Measurements from ENCODE around the gene PLEKHG4B.

The PLEKHG4B gene

GRCh38 chr5:73768-74502, 18.0 kb upstream of the PLEKHG4B start:
- Histone ChIP-seq H3K79me2 (ENCODE audit: low read length) (no peaks in the 10 kb centered on the region), H4K20me1 (ENCODE audit: insufficient read depth, low read length) (no peaks in the 10 kb centered on the region), H3K9me3 (replicated peaks; ENCODE audit: insufficient read depth, low read length) (no peaks in the 10 kb centered on the region), H3K4me1 (ENCODE audit: low read length) (no peaks in the 10 kb centered on the region), H3K4me2 (ENCODE audit: low read depth, low read length) (no peak overlapping the region), H3K9me2 (replicated peaks; ENCODE audit: insufficient read depth, low read length) (no peaks in the 10 kb centered on the region), H3K27ac (ENCODE audit: low read length) (no peak overlapping the region), H3K36me3 (replicated peaks; ENCODE audit: insufficient read depth, low read length) (no peaks in the 10 kb centered on the region), H2AFZ (ENCODE audit: low read length) (no peak overlapping the region), H3K27me3 (replicated peaks; ENCODE audit: insufficient read depth, low read length) (peaks cover 45% of the 10 kb centered on the region), H3F3A (ENCODE audit: insufficient read depth, low read length) (no peaks in the 10 kb centered on the region), H3K9ac (ENCODE audit: low read length) (no peak overlapping the region), H3K4me3 (ENCODE audit: low read length) (no peak overlapping the region)
- no peak for TF ChIP-seq CTCF (IDR thresholded peaks at IDR 0.05; ENCODE audit: low read length)
- no peak for TF ChIP-seq EZH2phosphoT487 (IDR thresholded peaks at IDR 0.05; ENCODE audit: low read length)
- no peak for TF ChIP-seq EZH2 (optimal IDR thresholded peaks at IDR 0.05; ENCODE audit: low read depth, low read length)
- DNase-seq = no peak

- H2AFZ ChIP-seq (ENCODE audit: low read length) = no peak overlapping the region
- no peak for DNase-seq
- no peaks in the 10 kb centered on the region for H3K9me3 ChIP-seq (replicated peaks; ENCODE audit: insufficient read depth, low read length)
- H3K36me3 ChIP-seq (replicated peaks; ENCODE audit: insufficient read depth, low read length) = no peaks in the 10 kb centered on the region
- peaks cover 45% of the 10 kb centered on the region for H3K27me3 ChIP-seq (replicated peaks; ENCODE audit: insufficient read depth, low read length)
- no peaks in the 10 kb centered on the region for H4K20me1 ChIP-seq (ENCODE audit: insufficient read depth, low read length)
- TF ChIP-seq CTCF (IDR thresholded peaks at IDR 0.05; ENCODE audit: low read length) = no peak
- TF ChIP-seq EZH2phosphoT487 (IDR thresholded peaks at IDR 0.05; ENCODE audit: low read length) = no peak
- TF ChIP-seq EZH2 (optimal IDR thresholded peaks at IDR 0.05; ENCODE audit: low read depth, low read length) = no peak
- H3K27ac ChIP-seq (ENCODE audit: low read length) = no peak overlapping the region
- H3K79me2 ChIP-seq (ENCODE audit: low read length) = no peaks in the 10 kb centered on the region
- H3K9me2 ChIP-seq (replicated peaks; ENCODE audit: insufficient read depth, low read length) = no peaks in the 10 kb centered on the region
- H3K4me1 ChIP-seq (ENCODE audit: low read length) = no peaks in the 10 kb centered on the region
- no peak overlapping the region for H3K9ac ChIP-seq (ENCODE audit: low read length)
- H3F3A ChIP-seq (ENCODE audit: insufficient read depth, low read length) = no peaks in the 10 kb centered on the region
- no peak overlapping the region for H3K4me2 ChIP-seq (ENCODE audit: low read depth, low read length)
- no peak overlapping the region for H3K4me3 ChIP-seq (ENCODE audit: low read length)
Measured at GRCh38 chr5:74503-75109, 17.4 kb upstream of the PLEKHG4B start.

GRCh38 chr5:75331-76320, 16.3 kb upstream of the PLEKHG4B start:
- Histone ChIP-seq H3K9ac (ENCODE audit: low read length) (no peak overlapping the region), H3K36me3 (replicated peaks; ENCODE audit: insufficient read depth, low read length) (no peaks in the 10 kb centered on the region), H3K27me3 (replicated peaks; ENCODE audit: insufficient read depth, low read length) (peaks cover 53% of the 10 kb centered on the region), H3K9me3 (replicated peaks; ENCODE audit: insufficient read depth, low read length) (no peaks in the 10 kb centered on the region), H3K27ac (ENCODE audit: low read length) (no peak overlapping the region), H3F3A (ENCODE audit: insufficient read depth, low read length) (no peaks in the 10 kb centered on the region), H3K9me2 (replicated peaks; ENCODE audit: insufficient read depth, low read length) (no peaks in the 10 kb centered on the region), H3K4me2 (ENCODE audit: low read depth, low read length) (no peak overlapping the region), H4K20me1 (ENCODE audit: insufficient read depth, low read length) (no peaks in the 10 kb centered on the region), H3K4me3 (ENCODE audit: low read length) (no peak overlapping the region), H2AFZ (ENCODE audit: low read length) (no peak overlapping the region), H3K79me2 (ENCODE audit: low read length) (no peaks in the 10 kb centered on the region), H3K4me1 (ENCODE audit: low read length) (no peaks in the 10 kb centered on the region)
- DNase-seq = no peak
- TF ChIP-seq CTCF (IDR thresholded peaks at IDR 0.05; ENCODE audit: low read length) (no peak), EZH2phosphoT487 (IDR thresholded peaks at IDR 0.05; ENCODE audit: low read length) (no peak), EZH2 (optimal IDR thresholded peaks at IDR 0.05; ENCODE audit: low read depth, low read length) (no peak)

Data from MM.1S (cell line).